HL-60/S4 treated with retinoic acid at 250 ng/mL for 4 days and 3 days (cell line): ENCODE measurements around the gene RERE.

Experiments
- in situ Hi-C: fragments of 300-500 bp; cut with MboI; formaldehyde crosslinking; loops from 2 replicates; pipeline ENCODE4 v1.7.0; 2022; ENCODE audit warnings: low sequenced_read_pairs

Gene RERE

GRCh38 chr1:8348047-8348776 lies 469.2 kb downstream of the RERE start:
- in situ Hi-C loops = no loop called here

DNA sequence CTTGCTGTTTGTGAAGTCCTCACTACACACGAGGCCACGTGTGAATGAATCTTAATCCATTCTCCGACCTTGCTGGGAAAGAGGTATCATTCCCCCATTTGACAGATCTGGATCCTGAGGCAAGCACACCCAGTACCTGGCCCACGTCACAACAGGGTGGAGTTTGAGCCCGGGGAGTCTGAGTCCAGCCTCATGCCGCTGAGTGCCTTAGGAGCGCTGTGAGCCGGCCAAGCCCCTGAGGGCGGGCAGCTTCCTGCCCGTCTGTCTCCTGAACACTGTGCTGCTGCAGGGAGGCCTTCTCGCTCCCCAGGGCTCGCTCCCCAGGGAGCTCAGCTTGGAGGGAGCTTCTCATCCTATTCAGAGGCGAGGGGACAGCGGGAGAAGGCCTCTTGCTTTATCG lies 469.8 kb downstream of the RERE start:
- in situ Hi-C loops = no loop called here

GRCh38 chr1:8345621-8346415 lies 471.6 kb downstream of the RERE start:
- in situ Hi-C loops = no loop called here

- in situ Hi-C loops = no loop called here
Observed at GRCh38 chr1:8344893-8345507, 472.4 kb downstream of the RERE start.

DNA sequence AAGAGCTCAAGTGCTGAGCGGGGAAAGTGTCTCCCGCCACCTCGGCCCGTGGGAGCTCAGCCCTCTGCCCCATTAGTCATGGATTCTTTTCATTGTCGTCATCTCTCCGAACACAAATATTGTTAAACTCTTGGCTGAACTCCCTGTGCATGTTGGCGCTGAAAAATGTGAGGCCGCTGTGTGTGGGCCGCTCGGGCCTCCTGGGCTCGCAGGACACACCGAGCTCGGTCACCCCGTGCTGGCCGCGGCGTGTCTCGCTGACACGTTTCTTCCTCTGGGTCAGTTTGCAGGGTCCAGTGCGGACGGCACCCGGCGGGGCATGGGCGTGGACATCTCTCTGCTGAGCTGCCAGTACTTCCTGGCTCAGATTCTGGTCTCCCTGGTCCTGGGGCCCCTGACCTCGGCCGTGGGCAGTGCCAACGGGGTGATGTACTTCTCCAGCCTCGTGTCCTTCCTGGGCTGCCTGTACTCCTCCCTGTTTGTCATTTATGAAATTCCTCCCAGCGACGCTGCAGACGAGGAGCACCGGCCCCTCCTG lies 473.9 kb downstream of the RERE start:
- in situ Hi-C loops = no loop called here

- in situ Hi-C loops = no loop called here
Observed at GRCh38 chr1:8343044-8343443, 474.4 kb downstream of the RERE start.

- in situ Hi-C loops = no loop called here
Observed at GRCh38 chr1:8342325-8342724, 475.1 kb downstream of the RERE start.

- in situ Hi-C loops = no loop called here
Observed at GRCh38 chr1:8340448-8340847, 477.0 kb downstream of the RERE start.

DNA sequence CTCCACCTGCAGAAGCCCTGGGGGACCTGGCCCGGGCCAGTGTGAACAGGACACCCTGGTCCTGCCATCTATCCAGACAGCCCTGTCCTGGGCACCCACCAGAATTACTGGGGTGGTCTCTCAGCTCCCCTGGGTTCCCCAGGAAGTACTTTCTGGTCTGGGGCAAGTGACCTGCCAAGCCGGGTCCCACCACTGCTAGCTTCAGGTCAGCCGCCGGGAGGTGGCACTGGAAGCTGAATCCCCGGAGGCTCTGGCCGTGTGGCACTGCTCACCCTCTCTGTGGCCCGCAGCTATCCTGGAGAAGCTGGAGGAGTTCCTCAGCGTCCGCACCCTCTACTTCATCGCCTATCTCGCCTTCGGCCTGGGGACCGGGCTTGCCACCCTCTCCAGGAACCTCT lies 478.2 kb downstream of the RERE start:
- in situ Hi-C loops = no loop called here

DNA sequence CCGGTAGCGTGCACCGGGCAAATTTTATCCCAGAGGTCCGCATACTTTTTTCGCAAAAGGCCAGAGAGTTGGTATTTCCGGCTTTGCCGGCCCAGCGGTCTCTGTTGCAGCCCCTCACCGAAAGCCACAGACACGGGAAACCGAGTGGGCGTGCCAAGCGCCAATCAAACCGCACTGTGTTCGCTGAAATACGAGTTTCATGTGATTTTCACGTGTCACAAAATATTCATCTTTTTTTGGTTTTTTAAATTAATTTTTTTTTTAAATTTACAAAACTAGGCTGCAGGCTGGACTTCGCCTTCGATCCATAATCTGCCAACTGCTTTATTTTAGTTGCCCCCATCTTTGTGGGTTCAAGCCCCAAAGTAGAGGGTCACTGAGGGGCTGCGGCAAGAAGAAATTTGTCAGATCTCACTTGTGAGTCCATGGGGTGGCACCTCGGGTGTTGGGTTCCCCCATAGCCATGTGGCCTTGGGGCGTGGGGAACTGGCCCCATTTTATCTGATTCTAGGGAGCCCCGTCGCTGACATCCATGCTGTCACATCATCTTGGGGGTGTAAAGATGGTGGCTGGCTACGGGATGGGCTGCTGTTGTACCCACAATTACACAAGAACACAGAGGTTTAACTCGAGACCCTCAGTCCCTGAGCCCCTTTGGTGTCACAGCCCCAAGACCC lies 478.8 kb downstream of the RERE start:
- in situ Hi-C loops = no loop called here

GRCh38 chr1:8337776-8338525 lies 479.5 kb downstream of the RERE start:
- in situ Hi-C loops = no loop called here

- in situ Hi-C loops = no loop called here
Observed at GRCh38 chr1:8335246-8335645, 482.2 kb downstream of the RERE start.

- in situ Hi-C loops = no loop called here
Observed at GRCh38 chr1:8334106-8334851, 483.2 kb downstream of the RERE start.

- in situ Hi-C loops = no loop called here
Observed at GRCh38 chr1:8333246-8333987, 484.0 kb downstream of the RERE start.

GRCh38 chr1:8332806-8333205 lies 484.6 kb downstream of the RERE start:
- in situ Hi-C loops = no loop called here

GRCh38 chr1:8330271-8331125 lies 486.9 kb downstream of the RERE start:
- in situ Hi-C loops = no loop called here

- in situ Hi-C loops = no loop called here
Observed at GRCh38 chr1:8329858-8330257, 487.6 kb downstream of the RERE start.

DNA sequence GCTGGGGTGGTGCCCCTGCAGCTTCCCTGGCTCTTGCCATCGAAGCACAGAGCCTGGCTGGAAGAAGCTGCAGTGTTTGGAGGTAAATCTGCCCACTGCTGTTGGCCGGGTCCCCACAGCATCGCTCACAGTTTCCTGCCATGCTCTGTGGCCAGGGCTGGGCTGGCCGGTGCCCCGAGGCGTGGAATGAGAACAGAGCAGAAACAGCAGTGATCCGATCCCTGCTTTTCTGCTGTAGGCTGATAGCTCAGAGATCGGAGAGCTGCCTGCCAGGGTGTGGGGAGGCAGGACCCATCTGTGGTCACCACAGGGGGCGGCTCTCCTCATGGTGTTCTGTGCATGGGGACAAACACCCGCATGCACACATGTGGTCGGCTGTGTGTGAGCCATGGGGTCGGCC lies 488.0 kb downstream of the RERE start:
- in situ Hi-C loops = no loop called here
